Thymus (tissue), 11 donors: ENCODE data around the gene NPY2R. TPM values are rescaled to one million over a fixed set of nuclear protein-coding genes. Genes with fewer than 3 reads are reported as not detected.

Experiments used
- DNase-seq, 9 donors: peaks; one replicate each; pipeline ENCODE4 v3.0.0-alpha.2; 2013; ENCODE audit warnings: low spot score in 9 of 9, low read depth in 6 of 9, missing footprints in 1 of 9
- H3K27ac ChIP-seq, 2 donors: one replicate each; pipeline ENCODE4 v1.5.1; 2013; ENCODE audit warnings: control low read depth in 1 of 2, low read depth in 1 of 2, low read length in 1 of 2, mild to moderate bottlenecking in 1 of 2, moderate library complexity in 1 of 2
- H3K27me3 ChIP-seq, 2 donors: one replicate each; pipeline ENCODE4 v1.5.1; 2013; ENCODE audit warnings: low read length in 1 of 2; ENCODE audit not compliant: control insufficient read depth in 2 of 2, insufficient read depth in 1 of 2
- H3K36me3 ChIP-seq, 2 donors: one replicate each; pipeline ENCODE4 v1.5.1; 2013; ENCODE audit warnings: low read length in 1 of 2, mild to moderate bottlenecking in 1 of 2, moderate library complexity in 1 of 2; ENCODE audit not compliant: control insufficient read depth in 2 of 2, insufficient read depth in 2 of 2
- H3K4me1 ChIP-seq, 2 donors: one replicate each; pipeline ENCODE4 v1.5.1; 2013; ENCODE audit warnings: low read length in 2 of 2; ENCODE audit not compliant: control insufficient read depth in 2 of 2, insufficient read depth in 2 of 2
- H3K4me3 ChIP-seq, 2 donors: one replicate each; pipeline ENCODE4 v1.5.1; 2013; ENCODE audit warnings: low read length in 2 of 2, control low read depth in 1 of 2, mild to moderate bottlenecking in 1 of 2
- H3K9me3 ChIP-seq, 2 donors: one replicate each; pipeline ENCODE4 v1.5.1; 2013; ENCODE audit warnings: low read length in 1 of 2, mild to moderate bottlenecking in 1 of 2; ENCODE audit not compliant: control insufficient read depth in 2 of 2, insufficient read depth in 1 of 2
- WGBS: extraction: QIAGEN DNeasy Blood & Tissue Kit; methylation state at CpG from one replicate; pipeline ENCODE4 v1.1.7; 2013; 5-methylcytosine and 5-hydroxymethylcytosine counted together
- polyA plus RNA-seq: library from polyadenylated mRNA; stranded (reverse); fragments of 200-250 nt; gene quantifications from one replicate; pipeline ENCODE4 v1.2.3, GENCODE V29; 2013
- total RNA-seq: library from RNA; stranded (reverse); fragments of 120-200 nt; gene quantifications from one replicate; pipeline ENCODE4 v1.2.4, GENCODE V29; 2013
- donor health status: healthy.

NPY2R gene
- total and polyA plus RNA-seq, 2 donors = 0.02 to 0.05 TPM

- no peaks in the 10 kb centered on the region for H3K36me3 ChIP-seq
Observed at GRCh38 chr4:155190099-155190498, 18.3 kb upstream of the NPY2R start.

GRCh38 chr4:155197757-155198156 is 10.7 kb upstream of the NPY2R start:
- H3K9me3 ChIP-seq = no peaks in the 10 kb centered on the region
- no peaks in the 10 kb centered on the region for H3K36me3 ChIP-seq
- no peaks in the 10 kb centered on the region for H3K4me1 ChIP-seq
- H3K27me3 ChIP-seq = no peaks in the 10 kb centered on the region
- no peak for DNase-seq
- WGBS = 88% methylated on average over 2 of the region's 2 CpGs
- H3K4me3 ChIP-seq = no peak overlapping the region
- no peak overlapping the region for H3K27ac ChIP-seq

More at GRCh38 chr4:155190099-155190498, 18.3 kb upstream of the NPY2R start:
- H3K4me1 ChIP-seq = no peaks in the 10 kb centered on the region
- H3K27me3 ChIP-seq = no peaks in the 10 kb centered on the region
- no peaks in the 10 kb centered on the region for H3K9me3 ChIP-seq
- no peak overlapping the region for H3K4me3 ChIP-seq
- no peak for DNase-seq
- no peak overlapping the region for H3K27ac ChIP-seq

GRCh38 chr4:155207534-155208257 is 740 bp upstream of the NPY2R start:
- H3K4me3 ChIP-seq = no peak overlapping the region
- H3K36me3 ChIP-seq = no peaks in the 10 kb centered on the region
- peaks cover 18 to 46% of the 10 kb centered on the region in 2 donors for H3K27me3 ChIP-seq
- DNase-seq = no peak
- no peak overlapping the region for H3K27ac ChIP-seq
- H3K4me1 ChIP-seq = peaks cover 0 to 3% of the 10 kb centered on the region in 2 donors
- H3K9me3 ChIP-seq = peaks cover 0 to 3% of the 10 kb centered on the region in 2 donors
- 7% methylated on average over 26 of the region's 26 CpGs for WGBS

- Histone ChIP-seq H3K27me3 (no peaks in the 10 kb centered on the region), H3K36me3 (no peaks in the 10 kb centered on the region), H3K4me3 (no peak overlapping the region), H3K4me1 (no peaks in the 10 kb centered on the region), H3K9me3 (no peaks in the 10 kb centered on the region), H3K27ac (no peak overlapping the region)
- 88% methylated on average over 5 of the region's 5 CpGs for whole genome bisulfite sequencing
- no peak for DNase-seq
Observed at GRCh38 chr4:155220025-155220424, 11.6 kb downstream of the NPY2R start.

- Histone ChIP-seq H3K4me3 (no peak overlapping the region), H3K9me3 (no peaks in the 10 kb centered on the region), H3K4me1 (no peaks in the 10 kb centered on the region), H3K27me3 (no peaks in the 10 kb centered on the region), H3K36me3 (no peaks in the 10 kb centered on the region), H3K27ac (no peak overlapping the region)
- no peak for DNase-seq
- 47% methylated on average over 2 of the region's 2 CpGs for WGBS
Observed at GRCh38 chr4:155227131-155227530, 18.7 kb downstream of the NPY2R start.

- Histone ChIP-seq H3K4me1 (no peaks in the 10 kb centered on the region), H3K27ac (no peak overlapping the region), H3K27me3 (no peaks in the 10 kb centered on the region), H3K4me3 (no peak overlapping the region), H3K9me3 (no peaks in the 10 kb centered on the region), H3K36me3 (no peaks in the 10 kb centered on the region)
- DNase-seq = no peak
Observed at GRCh38 chr4:155228713-155229112, 20.3 kb downstream of the NPY2R start.

- Histone ChIP-seq H3K36me3 (no peaks in the 10 kb centered on the region), H3K27me3 (no peaks in the 10 kb centered on the region), H3K4me1 (no peaks in the 10 kb centered on the region), H3K9me3 (peaks cover 0 to 2% of the 10 kb centered on the region in 2 donors), H3K27ac (no peak overlapping the region), H3K4me3 (no peak overlapping the region)
- DNase-seq = no peak
Observed at GRCh38 chr4:155232432-155232831, 24.0 kb downstream of the NPY2R start.

GRCh38 chr4:155234206-155234605 is 25.8 kb downstream of the NPY2R start:
- H3K27me3 ChIP-seq = no peaks in the 10 kb centered on the region
- no peak for DNase-seq
- 94% methylated on average over 1 of the region's 1 CpG for WGBS
- H3K27ac ChIP-seq = no peak overlapping the region
- H3K9me3 ChIP-seq = peaks cover 0 to 2% of the 10 kb centered on the region in 2 donors
- H3K4me1 ChIP-seq = no peaks in the 10 kb centered on the region
- H3K36me3 ChIP-seq = no peaks in the 10 kb centered on the region
- no peak overlapping the region for H3K4me3 ChIP-seq

GRCh38 chr4:155237567-155237966 is 29.1 kb downstream of the NPY2R start:
- Histone ChIP-seq H3K27me3 (no peaks in the 10 kb centered on the region), H3K9me3 (peaks cover 0 to 2% of the 10 kb centered on the region in 2 donors), H3K4me1 (no peaks in the 10 kb centered on the region), H3K4me3 (no peak overlapping the region), H3K36me3 (no peaks in the 10 kb centered on the region), H3K27ac (no peak overlapping the region)
- WGBS = 89% methylated on average over 1 of the region's 1 CpG
- DNase-seq = no peak
